ENCODE data around the gene SYCP2L. TPM values are rescaled to one million over a fixed set of nuclear protein-coding genes. Genes with fewer than 3 reads are reported as not detected.
A peak's percentile ranks its signal among the peaks of the same experiment; 100 is the strongest.
"Not testable (repeated sequence)": the region's sequence is repeated elsewhere in the genome, so short reads cannot be mapped to it uniquely, and the experiment has no call there.

The SYCP2L gene
- total RNA-seq, 2 experiments from 2014 or later = 0.25 TPM; not detected in 1

DNA sequence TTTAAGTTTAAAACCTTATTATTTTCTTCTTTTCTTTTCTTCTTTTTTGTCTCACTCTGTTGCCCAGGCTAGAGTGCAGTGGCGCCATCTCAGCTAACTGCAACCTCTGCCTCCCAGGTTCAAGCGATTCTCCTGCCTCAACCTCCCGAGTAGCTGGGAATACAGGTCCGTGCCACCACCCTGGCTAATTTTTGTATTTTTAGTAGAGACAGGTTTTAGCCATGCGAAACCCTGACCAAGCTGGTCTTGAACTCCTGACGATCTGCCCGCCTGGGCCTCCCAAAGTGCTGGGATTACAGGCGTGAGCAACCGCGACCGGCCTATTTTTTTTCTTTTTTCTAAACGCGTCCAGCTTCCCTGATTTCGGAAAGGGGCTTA, 4.6 kb upstream of the SYCP2L start:
- intact Hi-C loops (cut with DNase I, micrococcal nuclease); DNase-seq; H3K27ac Mint-ChIP-seq; H3K36me3 Mint-ChIP-seq (ENCODE audit: low read depth); POLR2A ChIA-PET; H3K4me3 Mint-ChIP-seq; CTCF ChIA-PET; ATAC-seq; H3K9me3 Mint-ChIP-seq (ENCODE audit: low read depth): not testable (repeated sequence)
- Mint-ChIP-seq H3K27me3 (peaks cover 57% of the 10 kb centered on the region), H3K4me1 (peaks cover 11% of the 10 kb centered on the region)

DNA sequence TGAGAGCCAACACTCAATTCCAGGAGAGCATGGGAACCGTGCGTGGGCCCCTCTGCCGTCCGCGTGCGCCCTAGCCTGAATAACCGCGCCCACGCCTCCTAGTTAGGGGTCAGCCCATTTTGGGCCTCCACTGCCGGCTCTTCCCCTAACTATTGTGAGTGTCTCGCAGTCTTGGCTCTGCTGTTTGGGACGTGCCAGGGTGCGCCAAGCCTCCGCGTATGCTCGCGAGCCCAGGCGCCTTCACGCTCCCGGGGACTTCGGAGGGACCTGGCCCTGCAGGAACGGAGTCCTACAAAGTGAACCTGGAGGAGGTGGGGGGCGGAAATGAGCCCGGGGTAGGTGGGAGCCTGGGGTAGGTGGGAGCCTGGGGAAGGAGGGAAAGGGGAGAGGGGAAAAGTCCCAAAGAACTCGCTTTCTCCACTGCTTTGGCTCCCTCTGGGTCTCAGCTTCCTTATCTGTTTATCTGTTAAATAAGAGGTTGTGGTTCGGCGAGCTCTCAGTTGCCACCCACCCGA, 4.1 kb upstream of the SYCP2L start:
- intact Hi-C loops (cut with DNase I, micrococcal nuclease) = no loop called here
- DNase-seq (no peak), ATAC-seq (no peak)
- no peak overlapping the region for H3K27ac Mint-ChIP-seq
- H3K4me1 Mint-ChIP-seq = peaks cover 13% of the 10 kb centered on the region
- no peaks in the 10 kb centered on the region for H3K36me3 Mint-ChIP-seq (ENCODE audit: low read depth)
- peaks cover 61% of the 10 kb centered on the region for H3K27me3 Mint-ChIP-seq
- POLR2A ChIA-PET = no interaction called here
- H3K9me3 Mint-ChIP-seq (ENCODE audit: low read depth) = no peaks in the 10 kb centered on the region
- H3K4me3 Mint-ChIP-seq = no peak overlapping the region
- CTCF ChIA-PET = interaction anchor here (0.7 kb wide), 1 partner anchor 404 kb away, joined by 3 read pairs; no protein-coding TSS in a partner anchor

DNA sequence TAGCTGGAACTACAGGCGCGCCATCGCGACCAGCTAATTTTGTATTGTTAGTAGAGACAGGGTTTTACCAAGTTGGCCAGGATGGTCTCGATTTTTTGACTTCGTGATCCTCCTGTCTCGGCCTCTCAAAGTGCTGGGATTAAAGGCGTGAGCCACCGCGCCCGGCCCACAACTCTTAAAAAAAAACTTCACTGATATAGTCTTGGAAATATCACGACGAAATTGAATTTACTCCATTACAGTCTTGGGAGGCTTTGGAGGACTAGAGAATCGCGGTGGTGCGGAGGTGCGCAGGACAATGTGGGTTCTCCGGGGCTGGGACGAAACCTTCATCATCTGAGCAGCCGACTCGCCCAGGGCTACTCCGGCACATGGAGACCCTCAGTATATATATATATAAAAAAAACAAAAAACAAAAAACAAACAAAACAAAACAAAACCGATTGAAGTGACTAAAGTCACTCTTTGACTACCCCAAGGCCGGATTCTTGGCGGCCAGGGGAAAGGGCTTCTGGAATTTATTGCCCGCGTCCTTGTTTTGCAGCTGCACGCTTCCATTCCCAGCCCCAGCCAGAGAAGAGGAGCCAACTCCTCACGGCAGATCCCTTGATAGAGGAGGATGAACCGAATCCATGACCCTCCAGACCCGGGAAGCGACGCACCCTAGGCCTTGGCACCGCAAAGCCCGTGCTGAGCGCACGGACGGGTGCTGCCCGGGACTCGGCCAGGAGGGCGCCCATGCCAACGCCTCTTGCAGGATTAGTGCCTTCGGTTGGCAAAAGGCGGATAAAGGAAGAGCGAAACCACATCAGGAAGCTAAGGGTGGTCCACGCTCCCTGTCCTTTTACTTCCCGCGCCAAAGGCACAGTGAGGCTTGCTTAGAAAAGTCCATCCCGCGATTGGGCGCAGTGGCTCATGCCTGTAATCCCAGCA, 3.3 kb upstream of the SYCP2L start:
- Mint-ChIP-seq H3K27me3 (peaks cover 67% of the 10 kb centered on the region), H3K27ac (no peak overlapping the region), H3K9me3 (ENCODE audit: low read depth) (peaks cover 4% of the 10 kb centered on the region), H3K4me3 (no peak overlapping the region), H3K36me3 (ENCODE audit: low read depth) (no peaks in the 10 kb centered on the region), H3K4me1 (peaks cover 14% of the 10 kb centered on the region)
- no peak for DNase-seq
- intact Hi-C loops (cut with DNase I, micrococcal nuclease) = no loop called here
- POLR2A ChIA-PET = no interaction called here
- ATAC-seq = no peak
- CTCF ChIA-PET = interaction anchor here (0.7 kb wide), 1 partner anchor 405 kb away, joined by 3 read pairs; no protein-coding TSS in a partner anchor

DNA sequence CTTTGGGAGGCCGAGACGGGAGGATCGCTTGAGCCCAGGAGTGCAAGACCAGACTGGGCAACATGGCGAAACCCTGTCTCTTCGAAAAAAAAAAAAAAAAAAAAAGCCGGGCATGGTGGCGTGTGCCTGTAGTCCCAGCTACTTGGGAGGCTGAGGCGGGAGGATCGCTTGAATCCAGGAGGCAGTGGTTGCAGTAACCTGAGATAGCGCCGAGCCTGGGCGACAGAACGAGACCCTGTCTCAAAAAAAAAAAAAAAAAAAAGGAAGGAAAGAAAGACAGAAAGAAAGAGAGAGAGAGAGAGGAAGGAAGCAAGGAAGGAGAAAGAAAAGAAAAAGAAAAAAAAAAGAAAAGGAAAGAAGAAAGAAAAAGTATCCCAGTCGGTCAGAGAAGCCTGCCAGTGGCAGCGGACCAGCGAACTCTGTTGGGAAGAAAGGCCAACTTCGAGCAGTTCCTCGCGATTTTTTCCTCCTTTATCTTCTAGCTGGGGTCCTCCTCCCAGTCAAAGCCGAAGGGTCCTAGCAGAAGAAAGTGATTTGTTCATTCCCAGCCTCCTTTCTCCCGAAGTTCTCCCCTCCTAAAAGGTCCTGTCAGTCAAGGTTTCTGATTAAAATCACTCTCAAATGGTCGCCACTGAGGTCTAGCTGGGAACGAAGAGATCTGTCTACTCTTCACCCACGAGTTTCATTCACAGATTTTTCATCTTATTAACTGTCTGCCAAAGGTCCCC, 2.4 kb upstream of the SYCP2L start:
- Mint-ChIP-seq H3K27ac (no peak overlapping the region), H3K27me3 (peaks cover 70% of the 10 kb centered on the region), H3K9me3 (ENCODE audit: low read depth) (peaks cover 4% of the 10 kb centered on the region), H3K4me3 (no peak overlapping the region), H3K4me1 (peaks cover 14% of the 10 kb centered on the region), H3K36me3 (ENCODE audit: low read depth) (no peaks in the 10 kb centered on the region)
- ChIA-PET CTCF (no interaction called here), POLR2A (interaction anchor here (0.7 kb wide), 1 partner anchor 50 kb away, joined by 3 read pairs; no protein-coding TSS in a partner anchor)
- ATAC-seq (no peak), DNase-seq (no peak)
- intact Hi-C loops (cut with DNase I, micrococcal nuclease) = no loop called here

DNA sequence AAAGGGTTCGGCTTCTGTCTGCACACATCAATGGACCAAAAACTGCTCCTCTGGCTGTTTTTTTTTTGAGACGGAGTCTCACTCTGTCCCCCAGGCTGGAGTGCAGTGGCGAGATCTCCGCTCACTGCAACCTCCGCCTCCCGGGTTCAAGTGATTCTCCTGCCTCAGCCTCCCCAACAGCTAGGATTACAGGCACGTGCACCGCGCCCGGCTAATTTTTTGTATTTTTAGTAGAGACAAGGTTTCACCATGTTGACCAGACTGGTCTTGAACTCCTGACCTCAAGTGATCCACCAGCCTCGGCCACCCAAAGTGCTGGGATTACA, 524 bp upstream of the SYCP2L start:
- H3K9me3 Mint-ChIP-seq (ENCODE audit: low read depth); H3K27ac Mint-ChIP-seq; ATAC-seq; H3K36me3 Mint-ChIP-seq (ENCODE audit: low read depth); DNase-seq; POLR2A ChIA-PET: not testable (repeated sequence)
- CTCF ChIA-PET = interaction anchor here (1.0 to 1.4 kb wide), 2 partner anchors 13 to 184 kb away, joined by 3 read pairs; no protein-coding TSS in a partner anchor
- H3K27me3 Mint-ChIP-seq = peaks cover 65% of the 10 kb centered on the region
- peaks cover 14% of the 10 kb centered on the region for H3K4me1 Mint-ChIP-seq
- intact Hi-C loops (cut with DNase I, micrococcal nuclease) = loop anchor here in 1 of 2 experiments (5.0 kb wide), 1 partner anchor 474 kb away; no protein-coding TSS in a partner anchor
- peak overlapping the region; percentile 61 for H3K4me3 Mint-ChIP-seq

DNA sequence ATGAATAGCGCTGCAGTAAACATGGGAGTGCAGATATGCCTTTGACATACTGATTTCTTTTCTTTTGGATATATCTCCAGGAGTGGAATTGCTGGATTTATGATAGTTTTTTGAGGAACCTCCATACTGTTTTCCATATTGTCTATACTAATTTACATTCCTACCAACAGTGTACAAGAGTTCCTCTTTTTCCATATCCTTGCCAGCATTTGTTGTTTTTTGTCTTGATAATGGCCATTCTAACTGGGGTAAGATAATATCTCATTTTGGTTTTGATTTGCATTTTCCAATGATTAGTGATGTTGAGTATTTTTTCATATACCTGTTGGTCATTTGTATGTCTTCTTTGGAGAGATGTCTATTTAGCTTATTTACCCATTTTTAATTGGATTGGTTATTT, 3.3 kb downstream of the SYCP2L start:
- Mint-ChIP-seq H3K4me3 (no peak overlapping the region), H3K9me3 (ENCODE audit: low read depth) (peaks cover 4% of the 10 kb centered on the region), H3K4me1 (peaks cover 7% of the 10 kb centered on the region), H3K36me3 (ENCODE audit: low read depth) (no peaks in the 10 kb centered on the region), H3K27ac (no peak overlapping the region), H3K27me3 (peaks cover 49% of the 10 kb centered on the region)
- POLR2A ChIA-PET = no interaction called here
- CTCF ChIA-PET = no interaction called here
- no peak for ATAC-seq
- intact Hi-C loops (cut with DNase I, micrococcal nuclease) = no loop called here
- DNase-seq = no peak

DNA sequence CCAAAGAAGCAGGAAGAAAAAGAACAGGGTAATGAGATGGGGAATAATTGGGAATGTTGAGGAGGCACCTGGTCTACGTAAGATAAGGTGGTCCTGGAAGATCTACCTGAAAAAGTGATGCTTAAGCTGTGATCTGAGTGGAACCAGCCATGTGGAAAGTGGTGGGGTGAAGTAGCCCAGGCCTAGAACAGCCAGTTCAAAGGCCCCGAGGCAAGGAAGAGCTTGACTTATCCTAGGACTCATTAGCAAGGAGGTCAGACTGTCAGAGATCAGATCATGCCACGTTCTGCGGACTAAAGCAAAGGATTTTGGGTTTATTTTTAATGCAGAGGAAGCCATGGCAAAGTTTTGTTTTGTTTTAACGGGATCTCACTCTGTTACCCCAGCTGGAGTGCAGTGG, 5.1 kb downstream of the SYCP2L start:
- Mint-ChIP-seq H3K4me1 (peaks cover 4% of the 10 kb centered on the region), H3K4me3 (no peak overlapping the region), H3K27me3 (peaks cover 39% of the 10 kb centered on the region), H3K36me3 (ENCODE audit: low read depth) (no peaks in the 10 kb centered on the region), H3K27ac (no peak overlapping the region), H3K9me3 (ENCODE audit: low read depth) (peaks cover 4% of the 10 kb centered on the region)
- ATAC-seq (no peak), DNase-seq (no peak)
- intact Hi-C loops (cut with DNase I, micrococcal nuclease) = no loop called here
- ChIA-PET CTCF (no interaction called here), POLR2A (no interaction called here)

DNA sequence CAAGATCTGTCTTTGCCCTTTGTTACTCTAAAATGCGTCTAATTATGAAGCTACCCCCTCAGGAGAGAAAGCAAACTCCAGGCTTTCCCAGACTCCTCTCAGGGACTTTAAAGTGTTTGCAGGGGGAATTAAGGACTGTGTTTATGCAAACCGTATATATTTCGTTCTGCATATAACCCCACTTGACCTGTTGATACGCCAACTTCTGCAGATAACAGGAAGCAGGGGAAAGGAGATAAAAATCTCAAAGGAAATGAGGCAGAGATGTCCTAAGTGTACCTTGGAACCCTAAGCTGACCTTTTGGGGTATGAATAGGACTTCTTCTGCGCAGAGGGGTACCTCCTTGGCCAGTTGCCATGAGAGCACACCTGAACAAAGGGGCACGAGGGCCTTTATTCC, 8.1 kb downstream of the SYCP2L start:
- ChIA-PET POLR2A (no interaction called here), CTCF (interaction anchor here (2.4 kb wide), 1 partner anchor 59 kb away, joined by 5 read pairs; no protein-coding TSS in a partner anchor)
- no peaks in the 10 kb centered on the region for H3K4me1 Mint-ChIP-seq
- H3K27ac Mint-ChIP-seq = no peak overlapping the region
- peaks cover 17% of the 10 kb centered on the region for H3K27me3 Mint-ChIP-seq
- intact Hi-C loops (cut with DNase I, micrococcal nuclease) = no loop called here
- H3K36me3 Mint-ChIP-seq (ENCODE audit: low read depth) = no peaks in the 10 kb centered on the region
- no peak for DNase-seq
- H3K4me3 Mint-ChIP-seq = no peak overlapping the region
- no peaks in the 10 kb centered on the region for H3K9me3 Mint-ChIP-seq (ENCODE audit: low read depth)
- ATAC-seq = no peak

DNA sequence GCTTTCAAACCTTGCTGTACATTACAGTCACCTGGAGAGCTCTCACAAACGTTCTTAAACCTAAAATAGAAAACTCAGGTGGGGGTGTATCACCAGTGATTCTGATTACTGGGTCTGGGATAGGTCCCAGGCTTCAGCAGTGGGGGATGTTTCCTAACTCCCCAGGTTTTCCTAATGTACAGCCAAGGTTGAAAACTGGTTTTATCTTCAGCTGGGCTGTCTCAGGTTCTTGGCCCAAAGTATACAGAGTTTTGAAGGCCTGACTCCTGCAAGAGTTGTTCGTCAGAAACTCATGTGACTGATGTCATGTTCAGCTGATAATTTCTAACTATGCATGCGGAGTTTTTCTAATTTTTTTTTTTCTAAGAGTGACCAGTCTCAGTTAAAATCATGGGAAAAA, 9.8 kb downstream of the SYCP2L start:
- Mint-ChIP-seq H3K27me3 (peaks cover 8% of the 10 kb centered on the region), H3K4me1 (no peaks in the 10 kb centered on the region), H3K9me3 (ENCODE audit: low read depth) (no peaks in the 10 kb centered on the region), H3K36me3 (ENCODE audit: low read depth) (no peaks in the 10 kb centered on the region), H3K27ac (no peak overlapping the region), H3K4me3 (no peak overlapping the region)
- ATAC-seq (no peak), DNase-seq (no peak)
- ChIA-PET CTCF (interaction anchor here (0.6 to 2.4 kb wide), 2 partner anchors 58 to 453 kb away, joined by 5 read pairs; no protein-coding TSS in a partner anchor), POLR2A (no interaction called here)
- intact Hi-C loops (cut with DNase I, micrococcal nuclease) = no loop called here

DNA sequence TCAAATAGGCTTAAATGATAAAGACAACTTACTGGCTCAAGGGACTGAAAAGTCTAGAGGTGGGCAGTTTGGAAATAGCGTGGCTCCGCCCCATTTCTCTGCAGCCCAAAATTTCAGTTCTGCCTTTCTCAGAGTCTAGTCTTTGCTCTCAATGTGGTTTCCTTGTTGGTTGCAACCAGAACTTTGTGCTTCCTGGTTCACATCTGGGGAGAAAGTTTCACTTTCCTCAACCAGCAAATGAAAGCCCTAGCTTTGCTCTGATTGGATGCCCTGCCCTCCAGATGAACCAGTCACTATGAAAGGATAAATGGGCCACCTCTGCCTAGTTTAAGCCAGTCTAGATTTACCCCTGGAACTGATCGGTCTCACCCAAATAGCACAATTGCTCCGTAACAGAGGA, 14.9 kb downstream of the SYCP2L start:
- H3K9me3 Mint-ChIP-seq (ENCODE audit: low read depth) = no peaks in the 10 kb centered on the region
- no peaks in the 10 kb centered on the region for H3K4me1 Mint-ChIP-seq
- ChIA-PET CTCF (no interaction called here), POLR2A (no interaction called here)
- no peak for ATAC-seq
- no peaks in the 10 kb centered on the region for H3K36me3 Mint-ChIP-seq (ENCODE audit: low read depth)
- DNase-seq = no peak
- intact Hi-C loops (cut with DNase I, micrococcal nuclease) = no loop called here
- H3K4me3 Mint-ChIP-seq = no peak overlapping the region
- no peak overlapping the region for H3K27ac Mint-ChIP-seq
- H3K27me3 Mint-ChIP-seq = no peaks in the 10 kb centered on the region

DNA sequence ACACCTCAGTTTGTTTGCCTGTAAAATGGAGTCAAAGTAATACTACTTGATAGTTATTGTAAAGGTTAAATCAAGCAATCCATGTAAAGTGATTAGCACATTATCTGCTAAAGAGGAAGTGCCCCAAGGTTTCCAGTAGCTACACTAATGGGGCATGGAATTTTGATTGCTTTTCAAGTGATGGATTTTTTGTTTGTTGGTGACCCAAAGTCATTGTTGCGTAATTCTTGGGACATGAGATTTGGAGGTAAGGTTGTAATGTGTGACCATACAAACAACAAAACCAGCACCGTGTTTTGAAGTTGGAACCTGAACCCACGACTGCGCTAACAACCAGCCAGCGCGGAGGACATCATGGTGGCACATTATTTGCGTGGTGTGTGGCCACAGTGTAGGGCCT, 17.2 kb downstream of the SYCP2L start:
- Mint-ChIP-seq H3K9me3 (ENCODE audit: low read depth) (no peaks in the 10 kb centered on the region), H3K27me3 (peaks cover 2% of the 10 kb centered on the region), H3K4me3 (no peak overlapping the region), H3K4me1 (no peaks in the 10 kb centered on the region), H3K36me3 (ENCODE audit: low read depth) (no peaks in the 10 kb centered on the region), H3K27ac (no peak overlapping the region)
- ATAC-seq (no peak), DNase-seq (no peak)
- ChIA-PET CTCF (no interaction called here), POLR2A (no interaction called here)
- intact Hi-C loops (cut with DNase I, micrococcal nuclease) = no loop called here

DNA sequence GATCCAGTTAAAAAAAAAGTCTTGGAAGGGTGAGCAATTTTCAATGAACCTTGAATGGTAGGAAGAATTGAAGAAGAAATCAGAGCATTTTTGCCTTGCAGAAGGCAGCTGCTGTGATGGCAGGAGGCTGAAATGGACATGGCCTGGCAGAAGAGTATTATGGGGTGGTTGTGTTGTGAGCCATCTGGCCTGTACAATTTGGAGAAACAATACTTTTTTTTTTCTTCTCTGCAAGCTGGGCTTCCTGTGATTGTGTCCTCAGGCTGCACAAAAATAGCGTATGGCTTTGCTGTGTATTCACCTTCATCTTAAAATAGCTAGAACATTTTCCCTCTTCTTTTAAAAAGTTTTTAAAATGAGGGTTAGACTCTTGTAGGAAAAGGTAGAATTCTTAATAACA, 21.4 kb downstream of the SYCP2L start:
- DNase-seq (no peak), ATAC-seq (no peak)
- Mint-ChIP-seq H3K27ac (no peak overlapping the region), H3K36me3 (ENCODE audit: low read depth) (no peaks in the 10 kb centered on the region), H3K27me3 (peaks cover 7% of the 10 kb centered on the region), H3K4me3 (no peak overlapping the region), H3K4me1 (no peaks in the 10 kb centered on the region), H3K9me3 (ENCODE audit: low read depth) (no peaks in the 10 kb centered on the region)
- intact Hi-C loops (cut with DNase I, micrococcal nuclease) = no loop called here
- POLR2A ChIA-PET = no interaction called here
- CTCF ChIA-PET = no interaction called here
